Bronchial epithelial cell (primary cell): Measurements from ENCODE around the gene SRA1. TPM values are rescaled to one million over a fixed set of nuclear protein-coding genes. Genes with fewer than 3 reads are reported as not detected.

Source experiments
- DNase-seq: peaks from one replicate; pipeline ENCODE4 v3.0.0-alpha.2; 2010; ENCODE audit warnings: low read depth
- FAIRE-seq: peaks from 2 replicates; lab custom pipeline; 2011; peaks lifted over from hg19 to GRCh38; lab: Jason Lieb, UNC
- H3K27me3 ChIP-seq: 2 replicates; pipeline ENCODE4 v1.5.1; 2011; ENCODE audit warnings: low read length; ENCODE audit not compliant: control insufficient read depth, insufficient read depth
- H3K36me3 ChIP-seq: 2 replicates; pipeline ENCODE4 v1.5.1; 2011; ENCODE audit warnings: low read length; ENCODE audit not compliant: control insufficient read depth, insufficient read depth
- H3K4me3 ChIP-seq: 2 replicates; pipeline ENCODE4 v1.5.1; 2011; ENCODE audit warnings: mild to moderate bottlenecking, low read depth, low read length, control low read depth
- total RNA-seq: library from RNA; depleted of rRNA; stranded (reverse); fragments of >200 nt; gene quantifications from 2 replicates; pipeline ENCODE4 v1.2.1, GENCODE V29; 2014
- TF ChIP-seq, protein P1 (sequence below): IDR thresholded peaks from 2 replicates; pipeline ENCODE4 v1.5.1; 2011; ENCODE audit warnings: mild to moderate bottlenecking, moderate library complexity, low read length, control low read depth, inconsistent platforms; ENCODE audit not compliant: insufficient read depth, severe bottlenecking

The SRA1 gene
- total RNA-seq, 1 donor from 2014 or later: 39.8 TPM

DNA sequence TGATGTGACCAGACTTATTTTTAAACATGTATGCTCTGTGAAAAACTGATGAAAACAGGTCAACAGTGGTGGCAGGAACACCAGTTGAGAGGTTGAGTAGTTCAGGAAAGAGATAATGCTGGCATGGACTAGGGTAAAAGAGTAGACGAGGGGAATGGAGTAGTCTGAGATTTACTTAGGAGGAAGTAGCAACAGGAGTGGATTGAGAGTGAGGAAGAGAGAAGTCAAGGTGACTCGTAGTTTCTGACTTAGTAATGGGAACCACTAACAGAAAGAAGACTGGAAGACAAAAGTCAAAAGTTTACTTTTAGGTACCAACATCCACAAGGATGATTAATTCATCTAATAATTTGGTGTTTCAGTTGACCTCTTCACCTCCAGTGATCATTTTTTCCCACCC, 3.6 kb downstream of the SRA1 start:
- Histone ChIP-seq H3K4me3 (no peak overlapping the region), H3K36me3 (peaks cover 22% of the 10 kb centered on the region), H3K27me3 (no peaks in the 10 kb centered on the region)
- peak; percentile 76 for DNase-seq
- TF ChIP-seq, protein P1, sequence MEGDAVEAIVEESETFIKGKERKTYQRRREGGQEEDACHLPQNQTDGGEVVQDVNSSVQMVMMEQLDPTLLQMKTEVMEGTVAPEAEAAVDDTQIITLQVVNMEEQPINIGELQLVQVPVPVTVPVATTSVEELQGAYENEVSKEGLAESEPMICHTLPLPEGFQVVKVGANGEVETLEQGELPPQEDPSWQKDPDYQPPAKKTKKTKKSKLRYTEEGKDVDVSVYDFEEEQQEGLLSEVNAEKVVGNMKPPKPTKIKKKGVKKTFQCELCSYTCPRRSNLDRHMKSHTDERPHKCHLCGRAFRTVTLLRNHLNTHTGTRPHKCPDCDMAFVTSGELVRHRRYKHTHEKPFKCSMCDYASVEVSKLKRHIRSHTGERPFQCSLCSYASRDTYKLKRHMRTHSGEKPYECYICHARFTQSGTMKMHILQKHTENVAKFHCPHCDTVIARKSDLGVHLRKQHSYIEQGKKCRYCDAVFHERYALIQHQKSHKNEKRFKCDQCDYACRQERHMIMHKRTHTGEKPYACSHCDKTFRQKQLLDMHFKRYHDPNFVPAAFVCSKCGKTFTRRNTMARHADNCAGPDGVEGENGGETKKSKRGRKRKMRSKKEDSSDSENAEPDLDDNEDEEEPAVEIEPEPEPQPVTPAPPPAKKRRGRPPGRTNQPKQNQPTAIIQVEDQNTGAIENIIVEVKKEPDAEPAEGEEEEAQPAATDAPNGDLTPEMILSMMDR: no peak
- no peak for FAIRE-seq

DNA sequence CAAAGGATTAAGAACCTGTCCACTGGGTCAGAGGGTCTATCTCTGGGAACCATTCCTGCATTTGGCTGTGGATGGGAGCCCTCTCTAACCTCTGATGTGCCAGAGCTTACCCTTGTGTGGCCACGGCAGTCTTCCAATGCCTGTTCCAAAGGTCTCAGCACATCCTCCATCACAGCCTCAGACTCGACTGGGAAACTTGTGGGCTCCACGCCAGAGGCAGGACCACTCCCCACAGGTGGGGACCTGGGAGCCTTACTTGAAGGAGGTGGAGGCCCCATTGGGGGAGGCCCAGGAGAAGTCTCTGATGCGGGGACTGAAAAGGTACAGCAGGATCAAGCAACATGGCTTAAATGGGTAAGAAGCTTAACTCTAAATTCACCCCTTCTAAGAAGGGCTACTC, 5.4 kb downstream of the SRA1 start:
- FAIRE-seq (no peak), DNase-seq (no peak)
- Histone ChIP-seq H3K36me3 (peaks cover 22% of the 10 kb centered on the region), H3K4me3 (no peak overlapping the region), H3K27me3 (no peaks in the 10 kb centered on the region)
- TF ChIP-seq, protein P1: no peak

DNA sequence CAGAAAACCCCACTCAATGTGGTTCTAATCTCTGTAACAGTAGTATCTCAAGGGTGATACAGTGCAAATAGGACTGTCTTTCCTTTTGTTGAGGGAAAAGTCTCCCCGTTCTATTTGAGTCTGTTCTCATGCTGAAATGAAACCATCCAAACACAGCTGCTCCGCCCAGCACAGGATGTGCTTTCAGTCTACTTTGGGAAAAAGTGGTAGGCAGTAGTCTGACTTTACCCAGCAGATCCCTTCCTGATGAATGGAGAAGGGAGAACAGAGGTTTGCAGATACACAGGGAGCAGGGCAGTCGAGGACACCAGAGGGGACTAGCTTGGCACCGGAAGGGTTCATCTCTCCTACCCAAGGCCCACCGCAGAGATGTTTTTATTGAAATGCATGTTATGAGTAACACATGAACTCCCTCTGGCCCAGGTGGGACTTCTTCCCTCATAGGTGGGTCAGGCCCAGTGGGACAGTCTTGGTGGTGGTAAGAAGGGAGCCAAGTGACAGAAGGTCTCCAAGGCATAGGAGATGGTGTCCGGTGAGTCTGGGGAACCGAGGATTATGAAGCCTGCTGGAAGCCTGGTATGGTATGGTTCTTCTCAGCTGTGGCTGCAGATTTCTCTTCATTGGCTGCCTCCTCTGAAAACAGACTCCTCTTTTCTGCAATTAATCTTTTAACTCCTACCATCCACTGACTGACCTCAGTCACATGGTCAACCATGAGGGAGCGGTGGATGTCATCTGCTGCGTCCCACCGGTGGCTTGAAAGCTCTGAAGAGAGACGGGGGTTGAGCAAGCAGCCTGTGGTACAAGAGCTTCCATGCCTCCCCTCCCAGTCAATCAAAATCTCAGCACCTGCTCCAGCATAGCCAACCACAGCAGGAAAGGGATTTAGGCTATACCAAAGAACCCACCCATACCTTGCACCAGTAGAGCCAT, 6.9 kb downstream of the SRA1 start:
- DNase-seq: no peak
- Histone ChIP-seq H3K27me3 (no peaks in the 10 kb centered on the region), H3K4me3 (no peak overlapping the region), H3K36me3 (peaks cover 22% of the 10 kb centered on the region)
- TF ChIP-seq, protein P1: no peak
- FAIRE-seq: no peak

DNA sequence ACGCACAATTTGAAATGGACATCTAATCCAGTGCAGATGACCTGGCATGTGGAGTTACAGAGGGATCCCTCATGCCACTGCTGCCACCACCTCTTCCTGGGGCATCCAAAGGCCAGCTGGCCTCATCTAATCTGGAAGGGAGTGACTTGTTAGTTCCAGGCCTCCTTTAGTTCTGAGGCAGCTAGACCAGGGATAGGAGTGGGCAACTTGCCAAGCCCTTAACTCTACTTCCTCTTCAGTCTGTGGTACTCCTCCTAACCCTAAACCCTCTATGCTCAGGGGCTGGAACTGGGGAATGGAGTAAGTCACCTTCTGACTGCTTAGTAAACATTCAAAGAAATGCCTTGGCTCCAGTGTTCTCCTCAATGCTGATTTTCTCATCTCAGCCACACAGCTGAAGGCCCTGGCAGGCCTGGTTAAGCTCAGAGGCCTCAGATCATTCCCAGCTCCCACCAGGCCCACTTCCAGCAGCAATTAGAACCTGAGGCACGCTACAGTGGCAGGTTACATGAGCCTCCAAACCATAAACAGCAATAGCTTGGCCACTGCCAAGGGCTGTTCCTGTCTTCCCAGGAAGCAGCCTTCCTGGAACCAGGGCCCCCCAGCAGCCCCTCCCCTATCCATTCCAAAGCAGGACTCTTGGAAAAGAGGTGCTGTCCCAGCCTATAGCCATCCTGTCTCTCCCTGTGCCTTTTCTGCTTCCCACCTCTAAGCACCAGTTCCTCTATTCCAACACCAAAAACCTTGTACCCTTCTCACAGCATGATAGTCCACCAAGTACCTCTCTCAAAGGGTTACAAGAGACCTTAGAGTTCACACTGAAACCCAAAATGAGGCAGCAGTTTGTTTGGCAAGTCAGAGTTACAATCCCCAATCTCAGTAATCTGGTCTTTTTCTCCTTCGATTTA, 7.8 kb downstream of the SRA1 start:
- FAIRE-seq: no peak
- DNase-seq: no peak
- Histone ChIP-seq H3K4me3 (no peak overlapping the region), H3K27me3 (no peaks in the 10 kb centered on the region), H3K36me3 (peaks cover 22% of the 10 kb centered on the region)
- TF ChIP-seq, protein P1: no peak

DNA sequence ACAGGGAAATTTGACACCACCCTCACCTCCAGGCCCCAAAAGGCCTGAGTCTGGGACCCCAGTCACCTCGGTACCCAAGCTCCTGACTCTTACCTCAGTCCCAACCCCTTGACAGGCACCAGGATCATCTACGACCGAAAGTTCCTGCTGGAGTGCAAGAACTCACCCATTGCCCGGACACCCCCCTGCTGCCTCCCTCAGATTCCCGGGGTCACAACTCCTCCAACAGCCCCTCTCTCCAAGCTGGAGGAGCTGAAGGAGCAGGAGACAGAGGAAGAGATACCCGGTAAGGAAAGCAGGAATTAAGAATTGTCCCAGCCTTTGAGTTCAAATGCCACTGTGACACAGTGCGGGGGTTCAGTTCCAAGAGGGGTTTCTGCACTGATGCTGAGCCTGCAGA, 8.5 kb downstream of the SRA1 start:
- Histone ChIP-seq H3K36me3 (peaks cover 22% of the 10 kb centered on the region), H3K27me3 (no peaks in the 10 kb centered on the region), H3K4me3 (no peak overlapping the region)
- DNase-seq (no peak), FAIRE-seq (no peak)
- TF ChIP-seq, protein P1: no peak
